HG02642 (cell line): Measurements from ENCODE around the gene FNBP1.

Experiments used
- ATAC-seq: cut with Tn5 transposase; IDR thresholded peaks from one replicate; pipeline ENCODE4 v1.9.1; 2021; ENCODE audit warnings: mild to moderate bottlenecking; ENCODE audit not compliant: unreplicated experiment, poor library complexity

The FNBP1 gene

GRCh38 chr9:130049431-130050210 lies 6.6 kb upstream of the FNBP1 start:
- no peak for ATAC-seq

- no peak for ATAC-seq
These were observed 2.9 kb upstream of the FNBP1 start for GRCh38 chr9:130045725-130046450.

GRCh38 chr9:130043654-130044623 lies 950 bp upstream of the FNBP1 start:
- no peak for ATAC-seq

DNA sequence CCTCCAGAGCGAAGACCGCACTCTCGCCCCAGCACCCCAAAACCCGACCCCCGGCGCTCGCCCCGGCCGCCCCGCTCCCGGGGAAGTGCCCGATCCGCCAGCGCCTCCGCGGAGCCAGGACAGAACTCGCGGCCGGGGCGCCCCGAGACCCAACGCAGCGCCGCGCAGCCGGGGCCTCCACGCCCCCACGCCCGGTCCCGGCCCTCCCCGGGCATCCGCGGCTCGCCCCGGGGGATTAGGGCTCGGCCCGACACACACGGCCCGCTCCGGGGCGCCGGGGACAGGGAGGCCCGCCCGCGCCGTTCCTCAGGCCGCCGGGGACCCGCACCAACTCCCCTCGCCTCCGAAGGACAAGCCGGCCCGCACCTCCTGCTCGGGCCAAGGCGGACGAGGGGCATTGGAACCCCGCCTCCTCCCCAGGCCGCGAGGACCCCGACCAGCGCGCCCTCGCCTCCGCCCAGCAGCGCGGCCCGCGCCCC lies 544 bp downstream of the FNBP1 start:
- ATAC-seq: peak; percentile 10

- no peak for ATAC-seq
These were observed 1.2 kb downstream of the FNBP1 start for GRCh38 chr9:130041648-130042405.

GRCh38 chr9:130040984-130041647 lies 1.9 kb downstream of the FNBP1 start:
- no peak for ATAC-seq

- peak; percentile 28 for ATAC-seq
These were observed 3.4 kb downstream of the FNBP1 start for GRCh38 chr9:130039528-130040147.

- no peak for ATAC-seq
These were observed 6.9 kb downstream of the FNBP1 start for GRCh38 chr9:130036099-130036498.

DNA sequence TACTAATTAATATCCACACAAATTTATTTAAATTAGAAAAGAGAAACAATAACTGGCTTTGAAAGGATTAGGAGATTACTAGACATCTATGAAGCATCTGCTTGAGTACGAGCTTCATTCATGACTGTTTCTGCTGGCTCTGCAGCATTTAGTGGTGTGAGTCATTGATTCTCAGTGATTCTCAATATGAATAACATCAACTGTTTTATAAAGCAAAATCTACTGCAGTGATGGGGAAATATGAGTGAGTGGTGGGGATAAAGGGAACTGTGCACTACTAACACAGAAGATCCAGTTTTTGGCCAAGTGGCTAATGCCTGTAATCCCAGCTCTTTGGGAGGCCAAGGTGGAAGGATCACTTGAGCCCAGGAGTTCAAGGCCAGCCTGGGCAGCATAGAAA lies 8.4 kb downstream of the FNBP1 start:
- no peak for ATAC-seq

GRCh38 chr9:130030651-130031127 lies 12.3 kb downstream of the FNBP1 start:
- ATAC-seq: no peak

DNA sequence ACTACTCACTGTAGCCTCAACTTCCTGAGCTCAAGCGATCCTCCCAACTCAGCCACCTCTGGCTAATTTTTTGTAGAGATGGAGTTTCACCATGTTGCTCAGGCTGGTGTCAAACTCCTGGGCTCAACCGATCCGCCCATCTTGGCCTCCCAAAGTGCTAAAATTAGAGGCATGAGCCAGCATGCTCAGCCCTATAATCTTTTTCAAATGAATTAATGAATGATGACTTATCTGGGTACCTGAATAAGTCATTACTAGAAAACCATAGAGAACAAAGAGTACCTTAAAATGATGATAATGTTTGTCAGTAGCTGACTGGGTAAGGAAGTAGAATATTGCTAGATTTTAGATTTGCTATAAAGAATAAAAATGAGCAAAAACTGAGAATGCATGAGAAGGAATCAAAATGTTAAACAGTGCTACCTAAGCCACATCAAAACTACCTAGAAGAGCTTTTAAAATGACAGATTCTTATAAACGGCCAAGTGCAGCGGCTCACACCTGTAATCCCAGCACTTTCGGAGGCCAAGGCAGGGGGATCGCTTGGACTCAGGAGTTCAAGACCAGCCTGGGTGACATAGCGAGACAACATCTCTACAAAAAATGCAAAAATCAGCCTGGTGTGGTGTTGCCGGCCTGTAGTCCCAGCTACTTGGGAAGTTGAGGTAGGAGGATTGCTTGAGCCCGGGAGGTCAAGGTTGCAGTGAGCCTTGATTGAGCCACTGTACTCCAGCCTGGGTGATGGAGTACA lies 13.6 kb downstream of the FNBP1 start:
- ATAC-seq: peak; percentile 36

- ATAC-seq: no peak
These were observed 14.3 kb downstream of the FNBP1 start for GRCh38 chr9:130028493-130029222.

GRCh38 chr9:130027533-130028365 lies 15.2 kb downstream of the FNBP1 start:
- ATAC-seq: no peak

DNA sequence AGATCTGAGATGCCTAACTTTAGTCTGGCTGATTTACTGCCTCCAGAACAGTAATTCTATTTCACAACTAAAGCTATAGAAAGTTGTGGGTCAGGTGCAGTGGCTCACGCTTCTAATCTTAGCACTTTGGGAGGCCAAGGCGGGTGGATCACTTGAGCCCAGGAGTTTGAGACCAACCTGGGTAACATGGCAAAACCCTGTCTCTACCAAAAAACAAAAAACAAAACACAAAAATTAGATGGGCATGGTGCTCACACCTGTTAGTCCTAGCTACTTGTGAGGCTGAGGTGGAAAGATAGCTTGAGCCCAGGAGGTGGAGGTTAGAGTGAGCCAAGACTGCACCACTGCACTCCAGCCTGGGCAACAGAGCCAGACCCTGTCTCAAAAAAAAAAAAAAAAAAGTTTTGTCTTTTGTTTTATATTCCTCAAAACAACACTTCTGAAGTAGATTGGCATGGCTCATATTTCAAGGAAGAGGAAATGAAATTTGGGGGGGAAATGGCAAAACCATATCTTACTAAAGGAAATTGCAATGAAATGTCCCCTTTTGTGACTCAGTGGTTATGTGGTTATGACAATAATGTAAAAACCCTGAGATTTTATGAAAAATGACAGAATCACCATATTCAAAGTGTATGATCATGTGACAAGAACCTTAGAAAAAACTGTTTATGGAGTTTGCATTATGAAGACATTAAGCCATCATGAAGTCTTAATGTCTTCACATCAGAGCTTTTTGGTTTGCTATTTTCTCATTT lies 16.2 kb downstream of the FNBP1 start:
- ATAC-seq: no peak

- no peak for ATAC-seq
These were observed 18.4 kb downstream of the FNBP1 start for GRCh38 chr9:130024597-130024994.
